ENCODE data around the gene COL24A1. TPM values are rescaled to one million over a fixed set of nuclear protein-coding genes. Genes with fewer than 3 reads are reported as not detected.

COL24A1 gene
- total and polyA plus RNA-seq, 2 donors (not counting 1 experiment from before 2014, with no cell fraction given): not detected

DNA sequence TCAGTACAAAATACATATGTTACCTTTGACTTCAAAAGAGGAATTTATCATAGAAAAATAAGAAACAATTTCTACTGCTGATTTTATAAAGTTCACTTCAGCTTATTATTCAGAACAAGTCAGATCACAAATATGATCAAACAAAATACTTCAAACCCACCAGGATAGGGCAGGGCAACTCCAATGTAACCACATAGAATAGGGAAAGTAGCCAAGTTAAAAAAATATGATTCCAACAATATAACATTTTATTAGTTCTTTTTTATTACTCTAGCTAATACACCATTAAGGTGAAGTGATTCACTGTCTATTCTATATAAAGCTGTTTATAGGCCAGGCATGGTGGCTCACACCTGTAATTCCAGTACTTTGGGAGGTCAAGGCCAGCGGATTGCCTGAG is 393.8 kb downstream of the COL24A1 start:
- 86% methylated on average over 1 of the region's 1 CpG for WGBS (ENCODE audit: insufficient coverage)
- CTCF ChIA-PET: no interaction called here
- Histone ChIP-seq H3K36me3 (replicated peaks in 1 of 2; ENCODE audit: control extremely low read depth in 1 of 2, control insufficient read depth in 1 of 2, extremely low read depth in 1 of 2, insufficient read depth in 2 of 2, low read length in 1 of 2) (no peaks in the 10 kb centered on the region), H3K4me3 (ENCODE audit: control extremely low read depth in 1 of 5, extremely low read depth in 1 of 5, insufficient read depth in 1 of 5, low read depth in 2 of 5, low read length in 4 of 5) (no peak overlapping the region), H3K27ac (ENCODE audit: low read length in 2 of 2) (no peak overlapping the region), H3K9me3 (ENCODE audit: control extremely low read depth in 1 of 3, control insufficient read depth in 2 of 3, insufficient read depth in 1 of 3, low read length in 2 of 3) (no peaks in the 10 kb centered on the region), H3K9ac (ENCODE audit: low read length) (no peak overlapping the region), H4K20me1 (ENCODE audit: control insufficient read depth, insufficient read depth, low read length, poor library complexity, severe bottlenecking) (no peaks in the 10 kb centered on the region), H3K4me2 (replicated peaks; ENCODE audit: low read depth, low read length, poor library complexity, severe bottlenecking) (no peak overlapping the region), H3K79me2 (ENCODE audit: control insufficient read depth, insufficient read depth, low read length) (no peaks in the 10 kb centered on the region), H3K4me1 (ENCODE audit: control insufficient read depth in 2 of 2, insufficient read depth in 2 of 2, low read length in 2 of 2) (no peaks in the 10 kb centered on the region), H3K27me3 (replicated peaks in 1 of 4; ENCODE audit: control extremely low read depth in 1 of 4, control insufficient read depth in 3 of 4, insufficient read depth in 4 of 4, low read length in 3 of 4) (no peaks in the 10 kb centered on the region), H2AFZ (ENCODE audit: insufficient read depth, low read depth, low read length, poor library complexity, severe bottlenecking) (no peak overlapping the region)
- H3K27me3 Mint-ChIP-seq: no peaks in the 10 kb centered on the region
- no peaks in the 10 kb centered on the region for H3K9me3 Mint-ChIP-seq (ENCODE audit: insufficient read depth)
- DNase-seq (no peak), ATAC-seq (ENCODE audit: low read depth) (no peak)
- TF ChIP-seq, protein P1, sequence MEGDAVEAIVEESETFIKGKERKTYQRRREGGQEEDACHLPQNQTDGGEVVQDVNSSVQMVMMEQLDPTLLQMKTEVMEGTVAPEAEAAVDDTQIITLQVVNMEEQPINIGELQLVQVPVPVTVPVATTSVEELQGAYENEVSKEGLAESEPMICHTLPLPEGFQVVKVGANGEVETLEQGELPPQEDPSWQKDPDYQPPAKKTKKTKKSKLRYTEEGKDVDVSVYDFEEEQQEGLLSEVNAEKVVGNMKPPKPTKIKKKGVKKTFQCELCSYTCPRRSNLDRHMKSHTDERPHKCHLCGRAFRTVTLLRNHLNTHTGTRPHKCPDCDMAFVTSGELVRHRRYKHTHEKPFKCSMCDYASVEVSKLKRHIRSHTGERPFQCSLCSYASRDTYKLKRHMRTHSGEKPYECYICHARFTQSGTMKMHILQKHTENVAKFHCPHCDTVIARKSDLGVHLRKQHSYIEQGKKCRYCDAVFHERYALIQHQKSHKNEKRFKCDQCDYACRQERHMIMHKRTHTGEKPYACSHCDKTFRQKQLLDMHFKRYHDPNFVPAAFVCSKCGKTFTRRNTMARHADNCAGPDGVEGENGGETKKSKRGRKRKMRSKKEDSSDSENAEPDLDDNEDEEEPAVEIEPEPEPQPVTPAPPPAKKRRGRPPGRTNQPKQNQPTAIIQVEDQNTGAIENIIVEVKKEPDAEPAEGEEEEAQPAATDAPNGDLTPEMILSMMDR (IDR thresholded peaks at IDR 0.05): no peak
- no peak for TF ChIP-seq EZH2 (IDR thresholded peaks at IDR 0.05; ENCODE audit: borderline replicate concordance, insufficient read depth, low read depth, low read length, poor library complexity, severe bottlenecking)
- H3K4me3 Mint-ChIP-seq: no peak overlapping the region
- POLR2A ChIA-PET: no interaction called here
- no peak overlapping the region for H3K27ac Mint-ChIP-seq
- intact Hi-C loops (cut with micrococcal nuclease): no loop called here
- no peaks in the 10 kb centered on the region for H3K4me1 Mint-ChIP-seq

DNA sequence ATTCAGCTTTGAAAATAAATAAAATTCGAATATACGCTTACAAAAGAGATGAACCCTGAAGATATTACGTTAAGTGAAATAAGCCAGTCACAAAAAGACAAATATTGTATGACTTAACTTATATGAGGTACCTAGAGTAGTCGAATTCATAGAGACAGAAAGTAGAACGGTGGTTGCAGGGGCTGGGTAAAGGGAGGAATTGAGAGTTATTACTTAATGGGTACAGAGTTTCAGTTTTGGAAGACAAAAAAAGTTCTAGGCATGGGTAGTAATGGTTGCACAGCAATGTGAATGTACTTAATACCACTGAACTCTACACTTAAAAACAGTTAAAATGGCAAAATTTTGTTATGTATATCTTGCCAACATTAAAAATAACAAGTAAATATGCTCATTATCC is 399.7 kb downstream of the COL24A1 start:
- no peak overlapping the region for H3K27ac Mint-ChIP-seq
- no peak for ATAC-seq (ENCODE audit: low read depth)
- Histone ChIP-seq H3K9ac (ENCODE audit: low read length) (no peak overlapping the region), H3K4me2 (replicated peaks; ENCODE audit: low read depth, low read length, poor library complexity, severe bottlenecking) (no peak overlapping the region), H3K36me3 (replicated peaks in 1 of 2; ENCODE audit: control extremely low read depth in 1 of 2, control insufficient read depth in 1 of 2, extremely low read depth in 1 of 2, insufficient read depth in 2 of 2, low read length in 1 of 2) (no peaks in the 10 kb centered on the region), H3K27ac (ENCODE audit: low read length in 2 of 2) (no peak overlapping the region), H3K79me2 (ENCODE audit: control insufficient read depth, insufficient read depth, low read length) (no peaks in the 10 kb centered on the region), H4K20me1 (ENCODE audit: control insufficient read depth, insufficient read depth, low read length, poor library complexity, severe bottlenecking) (no peaks in the 10 kb centered on the region), H3K27me3 (replicated peaks in 1 of 4; ENCODE audit: control extremely low read depth in 1 of 4, control insufficient read depth in 3 of 4, insufficient read depth in 4 of 4, low read length in 3 of 4) (no peaks in the 10 kb centered on the region), H3K4me3 (ENCODE audit: control extremely low read depth in 1 of 5, extremely low read depth in 1 of 5, insufficient read depth in 1 of 5, low read depth in 2 of 5, low read length in 4 of 5) (no peak overlapping the region), H2AFZ (ENCODE audit: insufficient read depth, low read depth, low read length, poor library complexity, severe bottlenecking) (no peak overlapping the region), H3K4me1 (ENCODE audit: control insufficient read depth in 2 of 2, insufficient read depth in 2 of 2, low read length in 2 of 2) (no peaks in the 10 kb centered on the region), H3K9me3 (ENCODE audit: control extremely low read depth in 1 of 3, control insufficient read depth in 2 of 3, insufficient read depth in 1 of 3, low read length in 2 of 3) (peaks cover 0 to 4% (median 4%) of the 10 kb centered on the region in 3 donors)
- WGBS (ENCODE audit: insufficient coverage): 80% methylated on average over 1 of the region's 5 CpGs
- intact Hi-C loops (cut with micrococcal nuclease): no loop called here
- H3K4me3 Mint-ChIP-seq: no peak overlapping the region
- no peak for TF ChIP-seq EZH2 (IDR thresholded peaks at IDR 0.05; ENCODE audit: borderline replicate concordance, insufficient read depth, low read depth, low read length, poor library complexity, severe bottlenecking)
- TF ChIP-seq, protein P1 (IDR thresholded peaks at IDR 0.05): no peak
- H3K4me1 Mint-ChIP-seq: no peaks in the 10 kb centered on the region
- peaks cover 2% of the 10 kb centered on the region for H3K9me3 Mint-ChIP-seq (ENCODE audit: insufficient read depth)
- CTCF ChIA-PET: no interaction called here
- no peak for DNase-seq
- H3K27me3 Mint-ChIP-seq: no peaks in the 10 kb centered on the region
- POLR2A ChIA-PET: no interaction called here
